GM18505 (cell line): ENCODE data around the gene CDK10.

ENCODE experiments used
- ATAC-seq: cut with Tn5 transposase; IDR thresholded peaks from one replicate; pipeline ENCODE4 v1.9.1; 2021; ENCODE audit not compliant: unreplicated experiment
- POLR2A ChIP-seq: IDR thresholded peaks from 4 replicates; pipeline ENCODE4 v1.6.1; 2011; ENCODE audit warnings: borderline replicate concordance; ENCODE audit not compliant: insufficient read depth, insufficient read length; ENCODE audit errors: extremely low read depth

Gene CDK10

DNA sequence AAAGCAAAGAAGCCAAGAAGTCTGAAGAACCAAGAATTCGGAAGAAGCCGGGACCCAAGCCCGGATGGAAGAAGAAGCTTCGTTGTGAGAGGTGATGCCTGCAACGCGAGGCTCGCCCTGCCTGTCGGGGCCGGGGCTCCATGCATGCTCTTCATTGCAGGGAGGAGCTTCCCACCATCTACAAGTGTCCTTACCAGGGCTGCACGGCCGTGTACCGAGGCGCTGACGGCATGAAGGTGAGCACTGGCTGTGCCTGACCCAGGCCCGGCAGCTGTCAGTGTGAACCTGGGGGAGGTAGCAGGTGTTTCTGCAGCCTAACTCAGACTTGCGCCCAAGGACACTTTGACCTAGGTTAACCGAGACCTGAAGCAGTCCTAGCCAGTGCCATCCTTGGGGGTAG, 46.8 kb downstream of the CDK10 start:
- TF ChIP-seq POLR2A, result no peak
- ATAC-seq, result no peak

DNA sequence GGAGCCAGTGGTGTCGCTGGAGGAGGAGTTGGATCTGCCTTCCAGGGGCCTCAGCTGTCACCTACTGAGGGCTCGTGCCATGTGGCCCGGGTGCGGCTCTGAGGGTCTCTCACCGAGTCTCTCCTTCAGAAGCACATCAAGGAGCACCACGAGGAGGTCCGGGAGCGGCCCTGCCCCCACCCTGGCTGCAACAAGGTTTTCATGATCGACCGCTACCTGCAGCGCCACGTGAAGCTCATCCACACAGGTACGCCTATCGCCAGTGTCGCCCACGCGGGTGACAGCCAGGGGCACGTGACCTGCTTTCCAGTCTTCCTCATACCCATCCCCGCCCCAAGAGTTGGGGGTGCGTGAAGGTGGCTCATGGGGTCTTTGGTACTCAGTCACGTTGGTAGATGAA, 47.3 kb downstream of the CDK10 start:
- no peak for TF ChIP-seq POLR2A
- ATAC-seq, result no peak

DNA sequence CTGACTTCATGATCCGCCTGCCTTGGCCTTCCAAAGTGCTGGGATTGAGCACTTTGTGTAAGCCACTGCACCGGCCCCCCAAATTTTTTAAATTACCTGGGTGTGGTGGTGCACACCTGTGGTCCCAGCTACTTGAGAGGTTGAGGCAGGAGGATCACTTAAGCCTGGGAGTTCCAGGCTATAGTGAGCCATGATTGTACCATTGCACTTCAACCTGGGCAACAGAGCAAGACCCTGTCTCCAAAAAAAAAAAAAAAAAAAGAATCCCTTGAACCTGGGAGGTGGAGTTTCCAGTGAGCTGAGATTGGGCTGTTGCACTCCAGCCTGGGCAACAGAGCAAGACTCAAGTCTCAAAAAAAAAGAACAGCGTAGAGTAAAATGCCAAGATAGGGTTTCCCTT, 50.1 kb downstream of the CDK10 start:
- no peak for TF ChIP-seq POLR2A
- ATAC-seq, result no peak

DNA sequence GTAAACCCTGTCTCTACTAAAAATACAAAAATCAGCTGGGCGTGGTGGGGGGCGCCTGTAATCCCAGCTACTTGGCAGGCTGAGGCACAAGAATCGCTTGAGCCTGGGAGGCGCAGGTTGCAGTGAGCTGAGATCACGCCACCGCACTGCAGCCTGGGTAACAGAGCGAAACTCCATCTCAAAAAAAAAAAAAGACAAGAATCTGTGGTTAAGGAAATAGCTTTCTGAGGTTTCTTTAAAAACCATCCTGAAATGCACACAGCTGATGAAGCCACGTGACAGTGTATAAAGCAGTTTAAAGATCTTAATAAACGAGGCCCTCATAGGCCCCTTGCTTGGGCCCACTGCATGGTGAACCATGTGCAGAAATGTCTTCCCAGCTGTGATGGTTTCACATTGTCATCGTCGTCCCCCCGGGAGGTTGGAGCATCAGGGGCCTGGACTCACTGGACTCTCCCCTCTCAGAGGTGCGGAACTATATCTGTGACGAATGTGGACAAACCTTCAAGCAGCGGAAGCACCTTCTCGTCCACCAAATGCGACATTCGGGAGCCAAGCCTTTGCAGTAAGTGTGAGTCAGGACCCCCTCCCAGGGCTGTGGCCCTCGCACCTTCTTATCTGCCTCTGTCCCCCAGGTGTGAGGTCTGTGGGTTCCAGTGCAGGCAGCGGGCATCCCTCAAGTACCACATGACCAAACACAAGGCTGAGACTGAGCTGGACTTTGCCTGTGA, 51.0 kb downstream of the CDK10 start:
- no peak for ATAC-seq
- TF ChIP-seq POLR2A, result no peak

DNA sequence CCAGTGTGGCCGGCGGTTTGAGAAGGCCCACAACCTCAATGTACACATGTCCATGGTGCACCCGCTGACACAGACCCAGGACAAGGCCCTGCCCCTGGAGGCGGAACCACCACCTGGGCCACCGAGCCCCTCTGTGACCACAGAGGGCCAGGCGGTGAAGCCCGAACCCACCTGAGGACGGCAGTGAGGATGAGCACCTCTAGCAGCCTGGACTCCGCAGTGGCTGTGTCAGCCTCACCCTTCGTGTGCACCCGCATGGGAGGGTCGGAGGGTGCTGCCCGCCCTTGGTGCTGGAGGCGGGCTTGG, 51.5 kb downstream of the CDK10 start:
- ATAC-seq, result no peak
- no peak for TF ChIP-seq POLR2A

DNA sequence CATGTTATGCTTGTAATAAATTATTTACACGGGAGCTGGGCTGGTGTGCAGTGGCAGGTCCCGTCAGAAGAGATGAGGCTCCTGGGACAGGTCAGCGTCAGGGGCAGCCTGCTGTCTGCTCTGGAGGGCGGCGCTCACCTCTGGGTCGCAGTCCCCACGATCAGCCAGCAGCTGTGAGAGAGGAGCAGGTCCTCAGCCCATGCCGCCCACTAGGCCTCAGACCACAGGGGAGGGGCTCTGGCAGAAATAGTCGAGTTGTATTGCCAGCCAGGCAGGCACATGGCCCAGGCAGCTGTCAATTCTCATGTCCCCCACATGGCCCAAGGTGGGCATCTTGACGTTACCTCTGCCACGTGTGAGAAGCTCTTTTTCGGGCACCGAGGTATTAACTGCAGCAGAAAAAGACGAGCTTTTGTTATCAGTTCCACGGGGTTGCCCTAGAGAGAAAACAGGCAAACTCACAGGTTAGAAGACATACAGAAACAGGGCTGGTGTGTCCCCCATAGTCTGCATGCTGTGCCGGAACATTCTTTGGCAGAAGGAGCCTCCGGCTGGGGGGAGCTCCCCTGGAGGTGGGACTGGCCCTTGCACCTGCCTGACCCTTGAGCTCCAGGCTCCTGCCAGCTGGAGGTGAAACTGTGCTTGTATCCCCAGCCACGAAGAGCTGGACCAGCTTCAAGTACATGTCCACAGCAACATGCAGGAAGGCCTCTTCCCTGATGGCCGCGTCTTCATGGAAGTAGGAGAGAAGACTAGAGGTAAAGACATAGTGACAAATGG, 52.2 kb downstream of the CDK10 start:
- no peak for ATAC-seq

DNA sequence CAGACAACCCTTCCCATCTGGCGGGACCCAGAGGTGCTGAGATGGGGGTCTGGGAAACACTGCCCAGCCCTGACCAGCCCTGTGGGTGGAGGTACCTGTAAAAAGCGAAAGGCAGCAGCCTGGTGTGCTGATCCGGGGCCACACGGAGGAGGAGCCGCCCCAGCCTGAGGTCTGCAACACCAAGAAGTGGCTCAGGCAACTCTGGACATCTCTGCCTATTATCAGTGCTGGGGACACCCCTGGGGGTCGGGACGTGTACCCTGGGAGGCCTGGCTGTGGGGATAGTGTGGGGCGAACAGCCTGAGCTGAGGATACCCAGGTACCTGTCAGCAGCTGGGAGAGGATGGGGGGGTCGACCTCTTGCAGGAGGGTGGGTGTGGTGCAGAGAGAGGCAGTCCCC, 52.9 kb downstream of the CDK10 start:
- no peak for ATAC-seq
- TF ChIP-seq POLR2A, result peak; percentile 27

More for the DNA sequence above, 52.2 kb downstream of the CDK10 start:
- TF ChIP-seq POLR2A, result no peak

DNA sequence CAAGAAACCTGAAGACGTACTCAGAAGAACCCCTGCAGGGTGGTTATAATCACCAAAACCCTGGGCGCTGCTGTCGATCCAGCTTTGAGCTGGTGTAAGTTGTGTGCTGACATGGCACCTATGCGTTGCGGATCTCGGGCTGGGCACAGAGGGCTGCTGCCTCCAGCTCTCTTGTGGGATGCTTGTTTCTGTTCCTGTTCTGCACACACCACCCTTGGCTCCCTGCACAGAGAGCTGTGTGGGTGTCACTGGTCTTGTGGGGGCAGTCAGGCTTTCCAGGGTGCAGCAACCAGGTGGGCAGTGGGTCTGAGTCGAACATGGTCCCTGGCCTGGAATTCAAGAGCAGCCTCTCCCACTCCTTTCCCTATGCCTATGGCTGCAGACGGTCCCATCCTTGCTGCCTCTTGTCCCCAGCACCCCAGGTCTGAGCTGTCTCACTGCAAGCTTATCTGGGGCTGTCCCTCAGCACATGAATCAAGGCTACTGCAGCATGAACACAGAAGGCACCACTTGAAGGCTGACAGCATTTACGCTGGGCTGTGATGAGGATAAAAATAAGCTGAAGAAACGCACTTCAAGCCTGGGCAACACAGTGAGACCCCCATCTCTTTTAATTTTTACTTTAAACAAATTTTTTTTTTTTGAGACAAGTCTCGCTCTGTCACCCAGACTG, 55.0 kb downstream of the CDK10 start:
- ATAC-seq, result no peak
- TF ChIP-seq POLR2A, result no peak

DNA sequence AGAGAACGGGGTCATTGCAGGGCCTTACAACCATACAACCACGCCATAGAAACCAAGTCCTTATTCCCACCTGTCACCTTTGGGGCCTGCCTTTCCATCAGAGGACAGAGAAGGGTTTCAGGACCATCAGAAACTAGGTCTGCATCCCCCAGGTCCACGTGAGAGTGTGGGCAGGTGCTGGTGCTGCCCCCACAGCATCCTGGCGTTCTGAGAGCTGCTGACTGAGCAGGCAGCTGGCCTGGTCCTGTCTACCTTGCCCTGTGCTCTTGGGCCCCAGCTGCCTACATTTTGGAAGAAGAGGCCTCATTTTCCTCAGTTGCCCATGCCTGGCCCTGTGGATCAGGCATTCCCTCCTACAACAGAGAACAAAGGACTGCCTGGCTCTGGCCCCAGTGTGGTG, 56.5 kb downstream of the CDK10 start:
- TF ChIP-seq POLR2A, result no peak
- no peak for ATAC-seq

DNA sequence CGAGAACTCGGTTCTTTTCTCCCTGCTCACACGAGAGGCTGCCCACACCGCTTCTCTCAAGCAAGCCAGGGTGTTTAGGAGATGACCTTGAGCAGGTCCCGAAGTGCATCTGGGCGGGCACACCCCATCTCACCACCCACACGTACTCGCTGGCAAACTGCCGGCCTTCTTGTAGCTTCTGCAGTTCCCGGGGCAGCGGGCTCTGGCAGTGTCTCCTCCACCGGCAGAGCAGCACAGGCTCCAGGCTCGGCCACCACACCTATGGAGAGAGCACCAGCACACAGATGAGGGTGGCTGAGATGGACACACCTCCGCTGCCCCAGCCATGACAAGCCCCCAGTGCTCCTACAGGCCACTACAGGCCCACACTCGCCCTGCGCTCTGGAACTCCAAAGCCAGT, 58.3 kb downstream of the CDK10 start:
- no peak for ATAC-seq
- no peak for TF ChIP-seq POLR2A
